ENCODE measurements around the gene TAS2R38.
"Not testable (repeated sequence)": the region's sequence is repeated elsewhere in the genome, so short reads cannot be mapped to it uniquely, and the experiment has no call there.

The TAS2R38 gene
- 0 reads per million in 2 donors for total RNA-seq

GRCh38 chr7:141973673-141974072 is at the start of gene TAS2R38:
TAS2R38 (minus strand) TSS chr7:141973773; CDS start chr7:141973689, 84 bp downstream.
- no peak for DNase-seq

DNA sequence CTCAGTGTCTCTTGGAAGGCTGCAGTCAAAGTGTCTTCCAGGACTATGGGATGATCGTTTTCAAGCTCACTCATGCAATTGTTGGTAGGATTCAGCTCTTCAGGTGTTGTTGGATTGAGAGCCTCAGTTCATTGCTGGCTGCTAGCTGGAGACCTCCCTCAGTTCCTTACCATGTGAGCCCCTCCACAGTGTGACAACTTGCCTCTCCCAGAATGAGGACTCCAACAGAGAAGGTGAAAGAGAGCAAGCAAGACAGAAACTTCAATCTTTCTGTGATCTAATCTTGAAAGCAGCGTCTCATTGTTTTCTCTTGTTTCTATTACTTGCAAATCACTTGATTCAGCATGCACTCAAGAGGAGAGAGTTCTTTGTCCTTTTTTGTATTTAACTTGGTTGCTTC is 44.6 kb upstream of the TAS2R38 start:
- no peak for DNase-seq

- DNase-seq: no peak
Measured at GRCh38 chr7:142017451-142017850, 43.9 kb upstream of the TAS2R38 start.

GRCh38 chr7:142012825-142013511 is 39.4 kb upstream of the TAS2R38 start:
- DNase-seq: no peak

GRCh38 chr7:142010952-142011548 is 37.5 kb upstream of the TAS2R38 start:
- DNase-seq: no peak

DNA sequence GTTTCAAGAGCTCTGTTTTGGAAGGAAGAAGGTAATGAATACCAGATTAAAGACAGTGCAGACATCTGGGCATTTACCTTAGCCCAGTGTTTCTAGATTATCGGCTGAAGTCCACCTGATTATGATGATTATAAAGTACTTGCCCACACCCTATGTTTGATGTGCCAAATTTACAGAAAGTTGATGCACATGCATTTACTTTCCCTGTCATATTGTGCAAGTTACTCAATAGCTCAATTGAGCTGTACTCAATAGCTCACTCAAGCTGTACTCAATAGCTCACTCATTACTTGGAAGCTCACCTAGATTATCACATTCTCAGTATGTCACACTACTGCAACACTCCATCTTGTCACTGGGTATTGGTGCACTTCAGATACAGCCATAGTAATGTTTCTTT is 35.6 kb upstream of the TAS2R38 start:
- no peak for DNase-seq

- no peak for DNase-seq
Measured at GRCh38 chr7:142006577-142006976, 33.0 kb upstream of the TAS2R38 start.

GRCh38 chr7:142002179-142002578 is 28.6 kb upstream of the TAS2R38 start:
- DNase-seq: no peak

DNA sequence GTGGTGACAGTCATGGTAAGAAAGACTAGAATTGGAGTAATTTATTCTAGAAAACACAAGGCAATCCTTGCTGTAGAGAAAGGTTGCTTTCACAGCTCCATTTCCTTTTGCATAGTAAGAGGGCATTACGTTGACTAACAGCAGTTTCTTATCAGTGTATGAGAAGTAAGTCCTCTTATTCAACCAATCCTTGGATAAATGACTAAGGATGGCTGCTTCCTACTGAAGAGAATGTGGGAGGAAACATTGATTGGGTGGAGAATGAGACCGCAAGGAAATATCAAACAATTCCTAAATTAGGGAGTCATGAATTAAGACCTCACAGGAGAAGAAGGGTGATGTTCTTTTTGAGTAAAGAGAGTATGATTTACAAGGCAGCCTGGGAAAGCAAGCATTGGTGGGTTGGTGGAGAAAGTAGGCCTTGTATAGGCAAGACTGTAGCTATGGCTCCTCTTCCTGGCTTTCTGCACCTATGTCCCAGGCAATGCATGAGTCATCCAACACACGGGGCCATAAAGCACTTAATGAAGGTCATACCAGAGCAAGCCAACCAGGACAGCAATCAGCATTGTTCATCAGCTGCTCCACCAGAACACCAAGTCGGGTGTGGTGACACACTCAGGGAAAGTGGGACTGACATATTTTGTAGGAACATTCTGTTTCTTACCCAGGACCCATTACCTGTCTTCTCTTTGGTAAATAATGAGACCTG is 27.7 kb upstream of the TAS2R38 start:
- no peak for DNase-seq

- DNase-seq: no peak
Measured at GRCh38 chr7:142000244-142000643, 26.7 kb upstream of the TAS2R38 start.

DNA sequence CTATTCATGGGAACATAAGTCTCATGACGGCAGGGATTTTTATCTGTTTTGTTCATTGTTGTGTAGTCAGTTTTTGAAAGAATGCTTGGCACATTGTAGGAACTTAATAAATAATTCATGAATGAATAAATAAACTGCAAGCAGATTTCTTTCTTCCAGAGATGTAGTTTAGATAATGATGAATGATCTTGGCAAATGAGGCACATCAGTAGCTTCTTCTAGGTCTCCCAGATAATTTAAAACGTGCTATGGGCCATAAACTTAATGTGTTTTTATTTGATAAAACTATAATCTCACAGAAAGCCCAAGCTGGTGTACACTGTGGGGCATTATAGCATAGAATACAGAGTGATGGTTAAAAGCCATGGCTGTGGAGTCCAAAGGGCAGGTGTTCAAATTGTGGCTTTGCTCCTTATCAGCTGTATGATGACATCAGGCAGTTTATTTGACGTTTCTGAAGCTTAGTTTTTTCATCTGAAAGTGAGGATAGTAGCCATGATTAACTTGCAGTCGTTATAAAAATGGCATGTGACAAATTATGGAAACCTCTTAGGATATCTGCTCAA is 25.6 kb upstream of the TAS2R38 start:
- DNase-seq: no peak

DNA sequence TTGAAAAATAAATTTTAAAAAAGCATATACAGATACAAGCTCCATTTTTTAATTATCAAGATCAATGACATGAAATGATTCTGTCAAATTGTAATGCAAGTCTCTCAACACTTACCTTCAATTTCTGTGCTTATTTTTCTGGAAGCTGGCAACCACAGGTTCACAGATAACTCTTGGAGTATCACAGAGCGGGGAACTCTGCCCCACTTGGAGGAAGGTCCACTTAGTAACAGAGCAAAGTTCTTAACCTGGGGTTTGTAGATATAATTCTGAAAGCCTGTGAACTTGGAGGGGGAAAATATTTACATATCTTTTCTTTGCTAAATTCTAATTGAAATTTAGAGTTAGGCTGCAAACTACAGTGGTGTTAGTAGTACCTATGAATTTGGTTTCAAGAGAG is 19.8 kb upstream of the TAS2R38 start:
- DNase-seq: no peak

DNA sequence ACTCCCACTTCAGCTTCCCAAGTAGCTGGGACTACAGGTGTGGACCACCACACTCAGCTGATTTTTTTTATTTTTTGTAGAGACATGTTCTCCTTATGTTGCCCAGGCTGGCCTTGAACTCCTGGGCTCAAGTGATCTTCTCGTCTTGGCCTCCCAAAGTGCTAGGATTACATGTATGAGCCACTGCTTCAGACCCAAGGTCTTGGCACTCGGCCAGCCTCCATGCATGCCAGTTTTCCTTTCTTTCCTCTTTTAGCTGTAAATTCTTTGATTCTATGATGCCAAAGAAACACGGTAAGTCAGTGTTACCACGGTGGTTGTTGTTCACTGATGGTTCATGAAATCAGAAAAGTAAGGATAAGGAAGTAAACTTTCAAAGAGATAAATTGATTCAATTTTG is 19.1 kb upstream of the TAS2R38 start:
- DNase-seq: no peak

DNA sequence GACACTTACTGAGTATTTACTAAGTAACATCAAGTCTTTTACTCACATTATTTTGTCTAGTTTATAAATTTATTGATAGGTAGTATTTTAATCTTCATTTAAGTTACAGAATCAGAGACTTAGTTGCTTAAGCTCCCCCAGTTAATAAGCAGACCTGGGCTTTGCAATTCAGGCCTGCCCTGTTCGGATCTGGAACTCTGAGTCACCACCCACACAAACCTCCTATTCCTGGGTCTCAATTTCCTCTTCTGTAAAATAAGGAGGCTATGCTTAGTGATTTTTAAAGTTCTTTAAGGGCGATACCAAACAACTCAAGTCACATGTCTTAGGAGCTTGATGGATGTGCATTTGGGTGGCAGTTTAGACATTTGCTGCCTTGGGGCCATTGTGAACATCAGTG is 18.6 kb upstream of the TAS2R38 start:
- no peak for DNase-seq

GRCh38 chr7:141991140-141991539 is 17.6 kb upstream of the TAS2R38 start:
- no peak for DNase-seq

GRCh38 chr7:141990011-141990725 is 16.6 kb upstream of the TAS2R38 start:
- no peak for DNase-seq

DNA sequence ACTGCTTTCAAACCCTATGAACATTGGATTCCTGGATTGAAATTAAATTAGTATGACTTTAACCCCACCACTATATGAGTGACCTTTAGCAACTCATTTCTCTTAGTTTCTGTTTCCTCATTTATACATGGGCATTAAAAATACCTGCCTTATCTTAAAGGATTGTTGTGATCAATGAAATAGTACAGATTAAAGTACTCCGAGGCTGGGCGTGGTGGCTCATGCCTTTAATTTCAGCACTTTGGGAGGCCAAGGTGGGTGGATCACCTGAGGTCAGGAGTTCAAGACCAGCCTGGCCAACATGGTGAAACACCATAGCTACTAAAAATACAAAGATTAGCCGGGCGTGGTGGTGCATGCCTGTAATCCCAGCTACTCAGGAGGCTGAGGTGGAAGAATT is 14.2 kb upstream of the TAS2R38 start:
- DNase-seq: not testable (repeated sequence)

- no peak for DNase-seq
Measured at GRCh38 chr7:141986923-141987322, 13.3 kb upstream of the TAS2R38 start.

DNA sequence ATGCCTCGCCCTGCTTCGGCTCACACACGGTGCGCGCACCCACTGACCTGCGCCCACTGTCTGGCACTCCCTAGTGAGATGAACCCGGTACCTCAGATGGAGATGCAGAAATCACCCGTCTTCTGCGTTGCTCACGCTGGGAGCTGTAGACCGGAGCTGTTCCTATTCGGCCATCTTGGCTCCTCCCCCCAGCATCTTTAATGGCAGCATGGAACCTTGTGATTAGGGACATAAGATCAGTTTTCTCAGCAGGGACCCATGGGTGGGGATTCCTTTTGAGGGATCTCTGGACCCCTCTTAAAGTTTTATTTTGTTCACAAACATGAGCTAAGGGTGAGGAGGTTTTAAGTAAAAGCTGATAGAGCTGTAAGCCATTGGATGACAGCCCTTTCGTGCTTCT is 12.4 kb upstream of the TAS2R38 start:
- DNase-seq: not testable (repeated sequence)

- DNase-seq: no peak
Measured at GRCh38 chr7:141979568-141979967, 6.0 kb upstream of the TAS2R38 start.

DNA sequence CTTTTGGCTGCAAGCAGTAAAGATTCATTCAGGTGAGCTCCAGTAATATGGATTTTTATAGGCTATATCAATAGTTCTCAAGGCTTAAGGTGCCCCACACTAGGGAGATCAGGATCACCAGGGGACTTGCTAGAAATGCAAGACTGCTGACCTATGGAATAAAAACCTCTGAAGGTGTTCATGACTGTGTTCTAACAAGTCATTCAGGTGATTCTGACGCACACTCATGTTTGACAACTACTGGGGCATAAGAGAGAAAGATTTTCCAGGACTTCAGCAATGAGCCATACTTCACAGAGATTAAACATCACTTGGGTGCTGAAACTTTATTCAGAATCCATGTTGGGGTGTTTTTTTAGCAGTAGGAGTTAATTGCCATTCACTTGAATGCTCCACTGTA is 4.8 kb upstream of the TAS2R38 start:
- no peak for DNase-seq

DNA sequence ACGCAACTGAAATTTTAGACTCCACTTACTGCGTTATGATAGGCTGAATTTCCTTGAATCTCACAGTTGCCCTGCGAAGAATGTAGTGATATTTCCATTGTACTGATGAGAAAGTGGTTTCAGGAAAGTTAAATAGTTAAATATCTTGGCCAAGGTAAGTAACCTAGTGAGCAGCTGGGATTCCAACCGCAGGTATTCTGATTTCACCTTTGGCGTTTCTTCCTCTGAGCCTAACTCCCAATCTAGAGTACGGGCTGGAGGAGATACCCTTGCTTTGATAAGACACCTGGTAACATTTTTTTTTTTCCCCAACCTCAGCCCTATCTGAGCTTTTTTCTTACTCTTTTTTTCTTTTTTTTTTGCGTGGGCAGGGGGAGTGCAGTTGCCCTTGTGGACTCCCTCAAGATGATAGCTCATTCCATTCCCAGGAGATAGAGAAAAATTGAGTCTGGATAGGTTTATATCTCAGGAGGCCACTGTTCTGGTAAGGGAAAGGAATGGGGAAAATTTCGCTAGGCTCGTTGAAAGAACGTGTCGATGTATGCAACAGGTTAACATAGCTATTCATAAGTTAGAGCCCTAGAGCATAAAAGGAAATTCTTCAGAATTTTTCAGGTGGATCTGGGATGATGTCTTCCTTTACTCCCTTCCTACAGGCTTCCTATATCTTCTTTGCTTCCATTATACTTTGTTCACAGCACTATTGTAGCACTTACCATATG is 3.1 kb upstream of the TAS2R38 start:
- no peak for DNase-seq
